Measurements from ENCODE around the gene TUBB1. TPM values are rescaled to one million over a fixed set of nuclear protein-coding genes. Genes with fewer than 3 reads are reported as not detected.

TUBB1 gene
- total RNA-seq, 1 donor from 2014 or later: not detected

DNA sequence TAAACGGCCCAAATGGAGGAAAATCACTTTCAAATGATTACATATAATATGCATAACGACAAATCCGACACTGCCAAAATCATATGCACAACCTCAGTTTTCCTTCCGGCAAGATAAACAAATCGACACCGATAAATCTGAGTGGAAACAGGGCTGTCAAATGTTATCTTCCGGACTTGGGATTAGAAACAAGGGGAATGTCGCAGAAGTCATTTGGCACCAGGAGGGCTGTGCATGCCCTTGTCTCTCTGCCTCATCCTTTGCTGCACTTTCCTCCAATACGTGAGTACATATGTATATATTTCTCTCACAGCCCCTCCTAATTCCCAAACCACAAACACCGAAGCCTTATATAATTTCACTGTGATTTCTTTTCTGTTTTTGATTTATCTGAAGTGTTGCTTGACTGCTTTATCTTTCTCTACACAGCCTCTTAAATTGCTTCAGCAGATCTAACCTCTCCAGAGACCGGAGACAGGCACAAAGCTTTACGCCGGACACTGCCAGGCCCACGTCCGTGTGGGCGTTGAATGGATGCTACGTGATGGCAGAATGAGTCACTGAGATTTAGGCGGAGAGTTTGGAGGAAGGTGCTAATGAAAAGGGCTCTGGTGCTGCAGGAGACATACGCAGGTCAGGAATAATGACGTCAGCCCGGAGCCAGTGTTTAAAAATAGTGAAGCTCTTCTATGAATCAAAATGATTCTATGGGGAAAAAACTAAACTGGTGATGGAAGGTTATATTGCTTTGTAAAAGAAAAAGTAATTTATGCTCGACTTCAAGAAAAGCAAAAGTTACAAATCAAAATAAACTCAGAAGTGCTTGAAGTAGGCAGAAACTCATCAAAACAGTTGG, 44.4 kb downstream of the TUBB1 start:
- H3K36me3 ChIP-seq (ENCODE audit: control insufficient read depth, insufficient read depth, low read length): no peaks in the 10 kb centered on the region
- DNase-seq (ENCODE audit: low read depth): no peak
- H3K4me3 ChIP-seq (ENCODE audit: low read depth, low read length): no peak overlapping the region
- TF ChIP-seq, protein P1, sequence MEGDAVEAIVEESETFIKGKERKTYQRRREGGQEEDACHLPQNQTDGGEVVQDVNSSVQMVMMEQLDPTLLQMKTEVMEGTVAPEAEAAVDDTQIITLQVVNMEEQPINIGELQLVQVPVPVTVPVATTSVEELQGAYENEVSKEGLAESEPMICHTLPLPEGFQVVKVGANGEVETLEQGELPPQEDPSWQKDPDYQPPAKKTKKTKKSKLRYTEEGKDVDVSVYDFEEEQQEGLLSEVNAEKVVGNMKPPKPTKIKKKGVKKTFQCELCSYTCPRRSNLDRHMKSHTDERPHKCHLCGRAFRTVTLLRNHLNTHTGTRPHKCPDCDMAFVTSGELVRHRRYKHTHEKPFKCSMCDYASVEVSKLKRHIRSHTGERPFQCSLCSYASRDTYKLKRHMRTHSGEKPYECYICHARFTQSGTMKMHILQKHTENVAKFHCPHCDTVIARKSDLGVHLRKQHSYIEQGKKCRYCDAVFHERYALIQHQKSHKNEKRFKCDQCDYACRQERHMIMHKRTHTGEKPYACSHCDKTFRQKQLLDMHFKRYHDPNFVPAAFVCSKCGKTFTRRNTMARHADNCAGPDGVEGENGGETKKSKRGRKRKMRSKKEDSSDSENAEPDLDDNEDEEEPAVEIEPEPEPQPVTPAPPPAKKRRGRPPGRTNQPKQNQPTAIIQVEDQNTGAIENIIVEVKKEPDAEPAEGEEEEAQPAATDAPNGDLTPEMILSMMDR (IDR thresholded peaks at IDR 0.05; ENCODE audit: insufficient read depth, low read length, poor library complexity, severe bottlenecking): no peak
- no peaks in the 10 kb centered on the region for H3K27me3 ChIP-seq (ENCODE audit: control insufficient read depth, insufficient read depth, low read length)

GRCh38 chr20:59064214-59064722, 45.0 kb downstream of the TUBB1 start:
- Histone ChIP-seq H3K36me3 (ENCODE audit: control insufficient read depth, insufficient read depth, low read length) (no peaks in the 10 kb centered on the region), H3K27me3 (ENCODE audit: control insufficient read depth, insufficient read depth, low read length) (no peaks in the 10 kb centered on the region), H3K4me3 (ENCODE audit: low read depth, low read length) (no peak overlapping the region)
- TF ChIP-seq, protein P1 (IDR thresholded peaks at IDR 0.05; ENCODE audit: insufficient read depth, low read length, poor library complexity, severe bottlenecking): no peak
- DNase-seq (ENCODE audit: low read depth): no peak

DNA sequence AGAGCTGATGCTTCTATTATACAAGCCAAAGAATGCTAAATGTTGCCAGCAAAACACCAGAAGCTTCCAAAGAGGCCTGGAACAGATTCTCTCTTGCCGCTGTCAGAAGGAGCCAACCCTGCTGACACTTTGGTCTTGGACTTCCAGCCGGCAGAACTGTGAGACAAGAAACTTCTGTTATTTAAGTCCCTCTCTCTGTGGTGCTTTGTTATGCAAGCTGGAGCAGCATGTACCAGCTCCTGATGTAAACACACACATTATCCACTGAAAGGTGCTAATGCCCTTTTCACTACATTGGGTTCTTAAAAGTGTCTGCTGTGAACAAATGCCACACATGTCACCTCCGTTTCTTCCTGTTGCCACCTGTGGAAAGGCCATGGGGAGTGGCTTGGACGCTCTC, 49.3 kb downstream of the TUBB1 start:
- Histone ChIP-seq H3K36me3 (ENCODE audit: control insufficient read depth, insufficient read depth, low read length) (no peaks in the 10 kb centered on the region), H3K4me3 (ENCODE audit: low read depth, low read length) (no peak overlapping the region), H3K27me3 (ENCODE audit: control insufficient read depth, insufficient read depth, low read length) (no peaks in the 10 kb centered on the region)
- TF ChIP-seq, protein P1 (IDR thresholded peaks at IDR 0.05; ENCODE audit: insufficient read depth, low read length, poor library complexity, severe bottlenecking): no peak
- no peak for DNase-seq (ENCODE audit: low read depth)

DNA sequence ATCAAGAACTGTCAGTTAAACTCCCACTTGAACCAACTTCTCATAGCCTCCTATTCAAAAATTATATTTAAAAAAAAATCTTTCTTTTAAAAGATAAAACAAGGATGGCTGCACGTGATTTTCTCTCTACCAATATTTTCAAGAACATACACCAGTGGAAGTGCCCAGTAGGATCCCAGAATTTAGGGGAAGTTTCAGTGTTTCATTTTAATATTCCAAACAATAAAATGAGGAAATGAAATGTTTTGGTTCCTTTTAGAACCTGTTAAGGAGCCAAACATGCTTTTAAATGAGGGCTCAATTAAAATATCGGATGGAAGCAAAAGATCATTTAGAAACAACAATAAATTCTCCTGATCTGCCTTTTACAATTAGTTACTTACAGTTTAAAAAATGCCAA, 49.8 kb downstream of the TUBB1 start:
- Histone ChIP-seq H3K4me3 (ENCODE audit: low read depth, low read length) (no peak overlapping the region), H3K27me3 (ENCODE audit: control insufficient read depth, insufficient read depth, low read length) (no peaks in the 10 kb centered on the region), H3K36me3 (ENCODE audit: control insufficient read depth, insufficient read depth, low read length) (no peaks in the 10 kb centered on the region)
- DNase-seq (ENCODE audit: low read depth): no peak
- TF ChIP-seq, protein P1 (IDR thresholded peaks at IDR 0.05; ENCODE audit: insufficient read depth, low read length, poor library complexity, severe bottlenecking): no peak

GRCh38 chr20:59071216-59071615, 52.0 kb downstream of the TUBB1 start:
- no peak for DNase-seq (ENCODE audit: low read depth)
- Histone ChIP-seq H3K36me3 (ENCODE audit: control insufficient read depth, insufficient read depth, low read length) (no peaks in the 10 kb centered on the region), H3K27me3 (ENCODE audit: control insufficient read depth, insufficient read depth, low read length) (no peaks in the 10 kb centered on the region), H3K4me3 (ENCODE audit: low read depth, low read length) (no peak overlapping the region)
- TF ChIP-seq, protein P1 (IDR thresholded peaks at IDR 0.05; ENCODE audit: insufficient read depth, low read length, poor library complexity, severe bottlenecking): no peak

Data from kidney epithelial cell (primary cell).